ENCODE data around the gene SLC22A6.
A peak's percentile ranks its signal among the peaks of the same experiment; 100 is the strongest.

The SLC22A6 gene

DNA sequence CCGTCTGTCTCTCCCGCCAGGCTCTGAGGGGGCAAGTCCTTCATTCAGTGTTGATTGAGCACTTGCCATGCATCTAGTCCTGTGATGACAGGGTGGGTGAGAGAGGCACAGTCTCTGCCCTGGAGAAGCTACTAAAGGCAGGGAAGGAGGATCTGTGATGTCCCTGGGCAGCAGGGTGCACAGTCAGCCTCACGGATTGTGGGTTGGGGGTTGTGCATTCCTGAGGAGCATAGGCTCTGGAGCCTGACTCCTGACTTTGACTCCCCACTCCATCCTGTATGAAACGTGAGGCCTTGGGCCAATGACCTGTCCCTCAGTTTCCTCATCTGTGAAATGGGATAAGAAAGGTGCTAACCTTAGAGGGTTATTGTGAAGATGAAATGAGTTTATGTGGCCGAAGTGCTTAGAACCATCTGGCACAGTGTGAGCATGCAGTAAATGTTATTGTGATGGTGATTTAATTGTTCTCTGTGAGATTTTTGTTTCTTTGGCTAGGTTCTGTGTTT lies 26.2 kb upstream of the SLC22A6 start:
- ATAC-seq (ENCODE audit: low read depth) (no peak), DNase-seq (ENCODE audit: low spot score in 2 of 2) (no peak)
- H3K36me3 Mint-ChIP-seq: no peaks in the 10 kb centered on the region
- no peak overlapping the region for H3K4me3 Mint-ChIP-seq
- H3K27ac Mint-ChIP-seq: no peak overlapping the region
- peaks cover 19% of the 10 kb centered on the region for H3K27me3 Mint-ChIP-seq
- no peaks in the 10 kb centered on the region for H3K9me3 Mint-ChIP-seq
- H3K4me1 Mint-ChIP-seq: no peaks in the 10 kb centered on the region

DNA sequence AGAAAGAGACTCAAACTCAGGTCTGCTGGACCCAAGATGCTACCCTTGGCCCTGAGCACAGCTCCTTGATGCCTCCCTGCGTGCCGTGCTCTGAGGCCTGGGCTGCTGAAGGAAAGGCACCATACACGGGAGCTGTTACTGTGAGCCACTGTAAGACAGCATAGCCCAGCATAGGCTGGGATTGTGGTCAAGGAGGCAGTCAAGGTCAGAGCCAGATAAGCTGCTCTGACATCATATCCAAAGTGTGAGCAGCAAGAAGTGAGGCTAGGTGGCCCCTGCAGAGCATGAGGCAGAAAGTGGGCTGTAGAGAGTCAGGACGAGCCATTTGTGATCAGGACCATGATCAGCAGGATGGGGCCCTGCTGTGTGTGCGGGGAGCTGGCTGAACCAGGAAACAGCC lies 23.2 kb upstream of the SLC22A6 start:
- H3K9me3 Mint-ChIP-seq: no peaks in the 10 kb centered on the region
- ATAC-seq (ENCODE audit: low read depth) (no peak), DNase-seq (ENCODE audit: low spot score in 2 of 2) (no peak)
- no peaks in the 10 kb centered on the region for H3K36me3 Mint-ChIP-seq
- H3K4me3 Mint-ChIP-seq: no peak overlapping the region
- no peaks in the 10 kb centered on the region for H3K4me1 Mint-ChIP-seq
- no peak overlapping the region for H3K27ac Mint-ChIP-seq
- peaks cover 7% of the 10 kb centered on the region for H3K27me3 Mint-ChIP-seq

DNA sequence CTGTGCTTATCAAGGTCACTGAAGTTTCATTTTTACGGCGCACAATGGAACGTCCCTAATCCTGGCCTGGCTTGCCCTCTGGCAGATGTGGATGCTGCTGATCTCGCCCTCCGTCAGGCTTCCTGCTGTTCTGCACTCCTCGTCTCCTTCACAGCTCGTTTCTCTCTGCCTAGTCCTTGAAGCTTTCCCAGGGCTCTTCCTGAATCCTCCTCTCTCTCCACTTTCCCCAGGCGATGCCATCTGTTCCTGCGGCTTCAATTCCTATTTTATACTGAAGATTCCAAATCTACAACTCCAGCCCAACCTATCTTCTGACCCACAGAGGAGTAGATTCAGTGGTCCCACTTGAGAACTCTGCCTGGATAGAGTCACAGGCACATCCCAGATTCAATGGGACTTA lies 16.7 kb upstream of the SLC22A6 start:
- H3K9me3 Mint-ChIP-seq: no peaks in the 10 kb centered on the region
- no peaks in the 10 kb centered on the region for H3K36me3 Mint-ChIP-seq
- H3K4me3 Mint-ChIP-seq: no peak overlapping the region
- no peaks in the 10 kb centered on the region for H3K4me1 Mint-ChIP-seq
- no peak for ATAC-seq (ENCODE audit: low read depth)
- DNase-seq (ENCODE audit: low spot score in 2 of 2): no peak
- H3K27ac Mint-ChIP-seq: no peak overlapping the region
- H3K27me3 Mint-ChIP-seq: peaks cover 13% of the 10 kb centered on the region

DNA sequence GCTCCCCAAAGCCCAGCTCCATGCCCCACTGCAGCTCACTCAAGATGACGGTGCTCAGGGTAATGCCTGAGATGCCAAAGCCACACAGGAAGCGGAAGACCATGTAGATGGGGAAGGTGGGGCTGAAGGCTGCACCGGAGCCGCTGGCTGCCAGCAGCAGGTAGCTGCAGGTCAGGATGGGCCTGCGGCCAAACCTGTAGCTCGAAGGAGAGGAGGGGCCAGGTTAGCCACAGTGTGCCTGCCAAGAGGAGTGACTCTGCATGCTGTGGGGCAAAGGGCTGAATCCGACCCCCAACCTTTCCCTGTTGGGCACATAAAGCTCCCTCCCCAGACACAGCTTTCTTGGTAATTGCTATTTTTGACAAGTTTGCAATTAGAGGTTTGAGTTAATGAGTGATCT lies 14.9 kb upstream of the SLC22A6 start:
- ATAC-seq (ENCODE audit: low read depth) (no peak), DNase-seq (ENCODE audit: low spot score in 2 of 2) (no peak)
- no peak overlapping the region for H3K4me3 Mint-ChIP-seq
- H3K9me3 Mint-ChIP-seq: no peaks in the 10 kb centered on the region
- H3K27me3 Mint-ChIP-seq: peaks cover 21% of the 10 kb centered on the region
- H3K27ac Mint-ChIP-seq: no peak overlapping the region
- no peaks in the 10 kb centered on the region for H3K4me1 Mint-ChIP-seq
- H3K36me3 Mint-ChIP-seq: no peaks in the 10 kb centered on the region

DNA sequence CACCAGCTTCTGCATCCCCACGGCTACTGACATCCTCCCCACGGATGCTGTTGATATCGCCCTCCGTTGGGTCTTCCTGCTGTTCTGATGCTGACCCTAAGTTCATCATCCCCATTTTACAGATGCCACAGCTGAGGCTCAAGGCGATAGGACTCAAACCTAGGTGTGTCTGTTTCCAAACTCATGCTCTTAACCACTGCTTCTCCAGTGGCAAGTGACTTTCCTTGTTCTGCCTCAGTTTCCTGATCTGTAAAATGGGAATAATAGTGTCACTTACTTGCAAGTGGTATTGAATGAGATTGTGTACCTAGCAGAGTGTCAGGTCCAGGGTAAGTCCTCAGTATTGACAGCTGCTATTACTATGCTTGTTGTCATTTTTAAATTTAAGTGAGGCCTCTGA lies 14.4 kb upstream of the SLC22A6 start:
- DNase-seq (ENCODE audit: low spot score in 2 of 2) (no peak), ATAC-seq (ENCODE audit: low read depth) (no peak)
- Mint-ChIP-seq H3K4me3 (no peak overlapping the region), H3K27ac (no peak overlapping the region), H3K36me3 (no peaks in the 10 kb centered on the region), H3K9me3 (no peaks in the 10 kb centered on the region), H3K4me1 (no peaks in the 10 kb centered on the region), H3K27me3 (peaks cover 21% of the 10 kb centered on the region)

DNA sequence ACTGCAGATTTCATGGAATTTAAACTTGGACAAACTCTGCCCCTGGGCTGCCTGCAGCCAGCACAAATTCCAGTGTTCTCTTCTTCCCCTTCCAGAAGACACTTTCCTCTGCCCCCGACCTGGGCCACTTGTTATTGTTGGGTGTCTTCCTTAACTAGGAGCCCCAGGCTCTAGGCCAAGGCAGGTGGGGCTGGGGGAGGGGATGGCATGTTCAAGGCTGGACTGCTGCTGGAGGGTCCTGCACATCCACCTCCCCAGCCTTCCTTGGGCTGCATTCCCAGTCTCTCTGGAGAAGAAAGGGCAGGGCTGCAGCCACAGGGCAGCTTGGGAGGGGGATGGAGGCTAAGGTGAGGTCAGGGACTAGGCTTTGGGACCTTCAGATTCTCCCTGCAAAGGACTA lies 11.5 kb upstream of the SLC22A6 start:
- no peak for ATAC-seq (ENCODE audit: low read depth)
- H3K4me1 Mint-ChIP-seq: no peaks in the 10 kb centered on the region
- H3K4me3 Mint-ChIP-seq: no peak overlapping the region
- no peaks in the 10 kb centered on the region for H3K36me3 Mint-ChIP-seq
- H3K27ac Mint-ChIP-seq: no peak overlapping the region
- peaks cover 29% of the 10 kb centered on the region for H3K27me3 Mint-ChIP-seq
- H3K9me3 Mint-ChIP-seq: no peaks in the 10 kb centered on the region
- no peak for DNase-seq (ENCODE audit: low spot score in 2 of 2)

DNA sequence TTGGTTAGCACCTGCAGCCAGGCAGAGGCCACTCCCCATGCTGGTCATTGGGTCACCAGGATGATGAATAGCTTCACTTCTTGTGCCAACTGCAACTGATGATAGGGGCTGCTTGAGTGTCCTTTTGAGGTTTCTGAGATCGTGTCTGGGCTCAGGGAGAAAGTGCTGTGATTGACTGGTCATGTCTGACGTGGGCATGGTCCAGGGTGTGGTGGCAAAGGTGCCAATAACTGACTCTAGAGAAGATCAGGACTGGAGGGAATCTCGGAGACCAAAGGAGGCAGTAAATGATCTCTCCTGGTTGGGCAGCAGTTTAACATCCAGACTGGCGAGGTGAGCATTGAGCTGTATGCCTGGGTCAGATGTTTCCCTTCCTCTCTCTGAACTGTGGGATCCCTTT lies 10.0 kb upstream of the SLC22A6 start:
- Mint-ChIP-seq H3K9me3 (no peaks in the 10 kb centered on the region), H3K27me3 (peaks cover 29% of the 10 kb centered on the region), H3K4me1 (no peaks in the 10 kb centered on the region), H3K4me3 (no peak overlapping the region), H3K27ac (no peak overlapping the region), H3K36me3 (no peaks in the 10 kb centered on the region)
- no peak for DNase-seq (ENCODE audit: low spot score in 2 of 2)
- ATAC-seq (ENCODE audit: low read depth): no peak

DNA sequence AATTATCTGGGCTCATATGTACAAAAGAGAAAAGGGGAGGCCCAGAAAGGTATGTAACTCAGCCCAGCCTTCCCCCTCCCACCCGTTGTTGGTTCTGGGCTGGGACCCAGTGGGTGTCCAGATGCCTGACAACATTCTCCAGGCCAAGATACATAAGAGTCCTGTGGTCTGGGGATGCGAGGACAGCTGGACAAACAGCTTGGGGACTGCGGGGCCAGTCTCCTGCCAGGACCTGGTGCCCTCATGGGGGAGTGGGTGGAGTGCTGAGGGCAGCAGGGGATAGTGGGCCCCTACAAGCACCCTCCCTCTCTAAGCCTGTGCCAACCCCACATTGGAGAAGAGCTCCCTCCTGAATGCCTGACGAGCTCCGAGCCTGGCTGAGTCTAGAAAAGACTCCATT lies 3.5 kb upstream of the SLC22A6 start:
- H3K27ac Mint-ChIP-seq: no peak overlapping the region
- no peaks in the 10 kb centered on the region for H3K4me1 Mint-ChIP-seq
- ATAC-seq (ENCODE audit: low read depth): no peak
- H3K4me3 Mint-ChIP-seq: no peak overlapping the region
- H3K9me3 Mint-ChIP-seq: no peaks in the 10 kb centered on the region
- DNase-seq (ENCODE audit: low spot score in 2 of 2): no peak
- H3K27me3 Mint-ChIP-seq: peaks cover 21% of the 10 kb centered on the region
- H3K36me3 Mint-ChIP-seq: no peaks in the 10 kb centered on the region

DNA sequence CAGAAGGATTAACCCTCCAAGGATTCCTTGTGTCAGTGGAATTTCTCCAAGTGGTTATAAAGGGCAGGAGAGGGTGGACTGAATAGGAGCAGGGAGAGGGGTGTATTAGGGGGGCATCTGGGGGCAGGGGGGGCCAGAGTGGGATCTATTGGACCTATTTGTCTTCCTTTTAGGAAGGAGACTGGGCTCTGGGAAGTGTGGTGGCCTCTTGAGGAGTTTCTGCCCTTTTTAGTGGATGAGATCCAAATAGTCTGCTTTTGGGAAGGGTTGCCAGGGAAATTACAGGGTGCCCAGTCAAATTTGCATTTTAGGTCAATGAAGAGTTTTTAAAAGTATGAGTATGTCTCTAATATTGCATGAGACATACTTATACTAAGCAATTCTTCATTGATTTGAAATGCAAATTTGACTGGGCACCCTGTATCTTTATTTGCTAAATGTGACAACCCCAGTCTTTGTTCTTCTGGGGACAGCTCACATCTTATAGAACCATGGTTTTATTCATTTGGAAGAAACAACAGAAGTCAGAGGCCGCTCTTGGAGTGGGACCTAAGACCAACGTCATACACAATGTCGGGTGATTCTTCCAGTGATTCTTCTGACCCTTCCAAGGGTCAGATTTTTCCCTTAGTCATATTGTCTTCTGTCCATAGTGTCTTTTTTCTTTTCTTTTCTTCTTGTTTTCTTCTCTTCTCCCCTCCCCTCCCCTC lies 429 bp upstream of the SLC22A6 start:
- DNase-seq (ENCODE audit: low spot score in 2 of 2): no peak
- Mint-ChIP-seq H3K4me1 (no peaks in the 10 kb centered on the region), H3K4me3 (no peak overlapping the region), H3K27ac (no peak overlapping the region), H3K27me3 (peaks cover 14% of the 10 kb centered on the region), H3K36me3 (no peaks in the 10 kb centered on the region), H3K9me3 (no peaks in the 10 kb centered on the region)
- ATAC-seq (ENCODE audit: low read depth): no peak

DNA sequence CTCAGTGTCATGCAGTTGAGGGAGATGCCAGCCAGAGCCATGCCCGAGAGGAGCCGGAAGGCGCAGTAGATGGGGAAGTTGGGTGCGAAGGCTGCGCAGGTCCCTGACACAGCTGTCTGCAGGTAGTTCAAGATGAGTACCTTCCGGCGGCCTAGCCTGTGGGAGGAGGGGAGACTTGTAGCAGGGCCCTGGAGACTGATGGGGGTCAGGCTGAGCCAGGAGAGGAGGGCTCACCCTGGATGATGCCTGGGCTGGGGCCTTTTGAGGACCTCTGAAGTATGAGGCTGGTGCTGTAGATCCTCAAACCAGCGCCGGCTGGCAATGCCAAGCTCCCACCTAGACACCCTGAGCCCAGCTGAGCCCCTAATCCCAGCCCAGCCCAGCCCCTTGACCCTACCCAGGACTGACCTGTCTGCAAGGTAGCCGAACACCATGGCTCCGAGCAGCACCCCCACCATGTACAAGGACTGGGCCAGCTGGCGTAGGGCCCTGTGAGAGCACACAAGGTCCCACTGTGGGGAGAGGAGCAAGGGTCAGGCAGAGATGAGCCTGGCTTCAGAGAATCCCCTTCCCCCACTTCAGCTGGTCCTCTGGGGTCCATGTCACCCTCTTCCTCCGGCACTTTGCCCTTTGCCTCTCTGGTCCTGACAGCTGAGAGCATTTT lies 1.1 kb downstream of the SLC22A6 start:
- Mint-ChIP-seq H3K27me3 (peaks cover 19% of the 10 kb centered on the region), H3K9me3 (no peaks in the 10 kb centered on the region), H3K27ac (no peak overlapping the region), H3K4me3 (no peak overlapping the region), H3K4me1 (no peaks in the 10 kb centered on the region), H3K36me3 (no peaks in the 10 kb centered on the region)
- no peak for ATAC-seq (ENCODE audit: low read depth)
- no peak for DNase-seq (ENCODE audit: low spot score in 2 of 2)

DNA sequence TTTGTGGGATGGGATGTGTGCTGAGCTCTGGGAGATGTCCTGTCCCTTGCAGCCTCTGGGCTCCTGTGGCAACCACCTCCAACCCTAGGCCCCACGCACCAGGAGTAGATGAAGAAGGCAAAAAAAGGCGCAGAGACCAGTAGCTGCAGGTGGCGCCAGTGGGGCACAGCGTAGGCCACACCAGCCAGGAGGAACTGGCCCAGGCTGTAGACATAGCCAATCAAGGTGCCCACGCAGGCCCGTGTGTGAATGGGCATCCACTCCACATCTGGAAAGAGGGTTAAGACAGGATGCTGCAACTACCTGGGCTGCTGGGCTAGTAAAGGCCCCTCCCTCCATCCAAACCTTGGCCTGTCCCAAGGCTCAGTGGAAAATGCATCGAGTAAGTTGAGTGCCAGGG lies 3.0 kb downstream of the SLC22A6 start:
- Mint-ChIP-seq H3K27me3 (peaks cover 13% of the 10 kb centered on the region), H3K4me3 (no peak overlapping the region), H3K4me1 (no peaks in the 10 kb centered on the region), H3K27ac (no peak overlapping the region), H3K9me3 (no peaks in the 10 kb centered on the region), H3K36me3 (no peaks in the 10 kb centered on the region)
- no peak for DNase-seq (ENCODE audit: low spot score in 2 of 2)
- no peak for ATAC-seq (ENCODE audit: low read depth)

DNA sequence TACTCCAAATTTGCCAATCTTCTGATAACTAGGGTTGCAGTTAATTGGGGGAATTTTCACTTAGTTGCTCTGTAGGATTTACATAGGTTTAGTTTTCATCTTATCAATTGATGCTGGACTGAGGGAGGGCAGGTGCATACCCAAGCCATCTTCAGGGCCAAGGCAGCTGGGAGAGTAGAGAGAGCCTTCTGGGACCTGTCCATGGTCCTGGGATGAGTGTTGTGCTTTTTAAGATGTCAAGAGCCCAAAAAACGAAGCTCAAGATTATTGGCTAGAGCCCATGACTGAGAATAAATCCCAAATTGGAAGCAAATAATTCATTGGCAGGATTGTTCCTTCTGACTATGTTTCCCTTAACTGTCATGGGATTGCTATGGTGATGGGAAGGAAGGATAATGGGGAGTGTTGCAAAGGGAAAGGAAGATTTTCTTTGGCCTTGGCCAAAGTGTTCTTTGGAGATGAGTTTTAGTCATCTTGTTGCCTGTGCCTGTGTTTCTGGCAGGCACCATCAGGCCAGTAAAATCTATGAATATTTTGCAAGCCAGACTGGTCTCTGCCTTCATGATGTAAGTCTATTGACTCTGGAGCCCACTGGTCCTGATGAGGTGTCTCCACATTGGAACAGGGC lies 4.5 kb downstream of the SLC22A6 start:
- H3K4me1 Mint-ChIP-seq: no peaks in the 10 kb centered on the region
- H3K9me3 Mint-ChIP-seq: no peaks in the 10 kb centered on the region
- H3K4me3 Mint-ChIP-seq: no peak overlapping the region
- H3K27ac Mint-ChIP-seq: no peak overlapping the region
- ATAC-seq (ENCODE audit: low read depth) (no peak), DNase-seq (ENCODE audit: low spot score in 2 of 2) (no peak)
- peaks cover 13% of the 10 kb centered on the region for H3K27me3 Mint-ChIP-seq
- H3K36me3 Mint-ChIP-seq: no peaks in the 10 kb centered on the region

DNA sequence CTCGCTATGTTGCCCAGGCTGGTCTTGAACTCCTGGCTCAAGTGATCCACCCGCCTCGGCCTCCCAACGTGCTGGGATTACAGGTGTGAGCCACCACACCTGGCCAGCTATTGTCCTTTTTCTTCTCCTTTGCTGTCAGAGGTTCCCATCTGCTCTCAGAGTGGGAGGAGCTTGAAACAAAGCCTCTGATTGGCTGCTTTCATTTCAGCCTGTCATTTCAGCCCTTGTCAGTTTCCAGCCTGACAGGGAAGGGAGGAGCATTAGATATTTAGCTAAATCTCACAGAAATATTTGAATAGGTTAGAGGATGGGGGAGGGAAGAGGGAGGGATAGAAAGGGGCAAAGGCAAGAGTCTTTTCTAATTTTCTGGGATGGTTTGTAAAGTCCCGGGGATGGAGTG lies 8.7 kb downstream of the SLC22A6 start:
- H3K4me1 Mint-ChIP-seq: no peaks in the 10 kb centered on the region
- ATAC-seq (ENCODE audit: low read depth): no peak

DNA sequence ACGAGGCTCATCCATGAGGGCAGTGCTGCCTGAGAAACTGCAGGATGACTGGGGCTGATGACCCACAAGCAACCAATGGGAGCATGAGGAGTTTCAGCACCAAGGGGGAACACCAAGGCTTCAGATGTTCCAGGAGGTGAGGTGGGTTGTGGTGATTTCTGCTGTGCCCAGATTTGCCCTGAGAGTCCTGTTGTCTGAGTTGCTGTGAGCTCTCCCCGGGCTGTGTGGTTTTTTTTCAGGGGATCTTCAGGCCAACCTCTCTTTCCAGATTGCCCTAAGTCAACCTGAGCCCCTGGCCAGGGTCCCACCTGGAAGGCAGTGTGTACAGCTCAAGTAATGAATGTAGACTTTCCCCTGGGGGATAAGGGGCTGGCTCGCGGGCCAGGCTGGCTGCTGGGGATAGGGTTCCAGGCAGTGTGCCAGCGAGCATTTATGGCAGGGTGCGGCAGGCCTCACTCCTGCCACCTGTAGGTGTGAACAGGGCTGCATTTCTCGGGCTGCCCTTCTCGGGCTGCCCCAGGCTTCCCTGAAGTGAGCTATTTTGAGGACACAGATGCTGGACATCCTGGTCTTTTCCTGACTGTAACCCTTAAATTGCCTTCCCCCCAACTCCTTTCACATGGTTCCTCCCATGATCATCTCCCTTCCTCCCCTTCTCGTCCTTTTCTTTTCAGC lies 9.8 kb downstream of the SLC22A6 start:
- Mint-ChIP-seq H3K36me3 (no peaks in the 10 kb centered on the region), H3K4me1 (no peaks in the 10 kb centered on the region), H3K4me3 (no peak overlapping the region), H3K27ac (no peak overlapping the region), H3K27me3 (peaks cover 15% of the 10 kb centered on the region), H3K9me3 (no peaks in the 10 kb centered on the region)
- ATAC-seq (ENCODE audit: low read depth) (peak; percentile 46), DNase-seq (ENCODE audit: low spot score in 2 of 2) (no peak)

More for the DNA sequence above, 8.7 kb downstream of the SLC22A6 start:
- Mint-ChIP-seq H3K4me3 (no peak overlapping the region), H3K27ac (no peak overlapping the region), H3K27me3 (peaks cover 18% of the 10 kb centered on the region), H3K36me3 (no peaks in the 10 kb centered on the region), H3K9me3 (no peaks in the 10 kb centered on the region)
- no peak for DNase-seq (ENCODE audit: low spot score in 2 of 2)

Data from memory B cell (primary cell).